ENCODE results near the gene FAM161A.
"Not testable (repeated sequence)": the region's sequence is repeated elsewhere in the genome, so short reads cannot be mapped to it uniquely, and the experiment has no call there.

FAM161A gene

GRCh38 chr2:61797446-61797845 lies 56.4 kb downstream of the FAM161A start:
- not testable (repeated sequence) for H3K4me3 ChIP-seq (ENCODE audit: low read length); H3K27me3 ChIP-seq (ENCODE audit: control insufficient read depth, insufficient read depth, low read length); H3K27ac ChIP-seq (ENCODE audit: low read length); H3K9ac ChIP-seq (ENCODE audit: low read length); H3K9me3 ChIP-seq (ENCODE audit: control insufficient read depth, low read depth, low read length); H3K4me1 ChIP-seq (ENCODE audit: control insufficient read depth, low read depth, low read length); H3K36me3 ChIP-seq (ENCODE audit: control insufficient read depth, low read depth, low read length)

- H3K4me1 ChIP-seq (ENCODE audit: control insufficient read depth, low read depth, low read length): no peaks in the 10 kb centered on the region
- H3K27me3 ChIP-seq (ENCODE audit: control insufficient read depth, insufficient read depth, low read length): no peaks in the 10 kb centered on the region
- H3K27ac ChIP-seq (ENCODE audit: low read length): no peak overlapping the region
- H3K36me3 ChIP-seq (ENCODE audit: control insufficient read depth, low read depth, low read length): no peaks in the 10 kb centered on the region
- no peaks in the 10 kb centered on the region for H3K9me3 ChIP-seq (ENCODE audit: control insufficient read depth, low read depth, low read length)
- no peak overlapping the region for H3K9ac ChIP-seq (ENCODE audit: low read length)
- no peak overlapping the region for H3K4me3 ChIP-seq (ENCODE audit: low read length)
Measured at GRCh38 chr2:61795408-61795807, 58.5 kb downstream of the FAM161A start.

GRCh38 chr2:61793389-61793836 lies 60.4 kb downstream of the FAM161A start:
- no peaks in the 10 kb centered on the region for H3K9me3 ChIP-seq (ENCODE audit: control insufficient read depth, low read depth, low read length)
- no peak overlapping the region for H3K9ac ChIP-seq (ENCODE audit: low read length)
- no peaks in the 10 kb centered on the region for H3K4me1 ChIP-seq (ENCODE audit: control insufficient read depth, low read depth, low read length)
- no peak overlapping the region for H3K27ac ChIP-seq (ENCODE audit: low read length)
- H3K36me3 ChIP-seq (ENCODE audit: control insufficient read depth, low read depth, low read length): no peaks in the 10 kb centered on the region
- H3K27me3 ChIP-seq (ENCODE audit: control insufficient read depth, insufficient read depth, low read length): no peaks in the 10 kb centered on the region
- peak overlapping the region; percentile 65 for H3K4me3 ChIP-seq (ENCODE audit: low read length)

GRCh38 chr2:61792355-61792890 lies 61.4 kb downstream of the FAM161A start:
- Histone ChIP-seq H3K36me3 (ENCODE audit: control insufficient read depth, low read depth, low read length) (no peaks in the 10 kb centered on the region), H3K27ac (ENCODE audit: low read length) (no peak overlapping the region), H3K9ac (ENCODE audit: low read length) (no peak overlapping the region), H3K4me3 (ENCODE audit: low read length) (no peak overlapping the region), H3K9me3 (ENCODE audit: control insufficient read depth, low read depth, low read length) (no peaks in the 10 kb centered on the region), H3K4me1 (ENCODE audit: control insufficient read depth, low read depth, low read length) (no peaks in the 10 kb centered on the region), H3K27me3 (ENCODE audit: control insufficient read depth, insufficient read depth, low read length) (no peaks in the 10 kb centered on the region)

GRCh38 chr2:61789807-61790602 lies 63.9 kb downstream of the FAM161A start:
- Histone ChIP-seq H3K27me3 (ENCODE audit: control insufficient read depth, insufficient read depth, low read length) (no peaks in the 10 kb centered on the region), H3K27ac (ENCODE audit: low read length) (no peak overlapping the region), H3K36me3 (ENCODE audit: control insufficient read depth, low read depth, low read length) (no peaks in the 10 kb centered on the region), H3K9me3 (ENCODE audit: control insufficient read depth, low read depth, low read length) (no peaks in the 10 kb centered on the region), H3K4me1 (ENCODE audit: control insufficient read depth, low read depth, low read length) (no peaks in the 10 kb centered on the region), H3K9ac (ENCODE audit: low read length) (no peak overlapping the region), H3K4me3 (ENCODE audit: low read length) (no peak overlapping the region)

GRCh38 chr2:61787941-61788563 lies 65.8 kb downstream of the FAM161A start:
- H3K4me1 ChIP-seq (ENCODE audit: control insufficient read depth, low read depth, low read length): no peaks in the 10 kb centered on the region
- no peak overlapping the region for H3K9ac ChIP-seq (ENCODE audit: low read length)
- no peaks in the 10 kb centered on the region for H3K9me3 ChIP-seq (ENCODE audit: control insufficient read depth, low read depth, low read length)
- H3K36me3 ChIP-seq (ENCODE audit: control insufficient read depth, low read depth, low read length): no peaks in the 10 kb centered on the region
- no peak overlapping the region for H3K4me3 ChIP-seq (ENCODE audit: low read length)
- H3K27me3 ChIP-seq (ENCODE audit: control insufficient read depth, insufficient read depth, low read length): no peaks in the 10 kb centered on the region
- H3K27ac ChIP-seq (ENCODE audit: low read length): no peak overlapping the region

GRCh38 chr2:61786876-61787275 lies 67.0 kb downstream of the FAM161A start:
- no peaks in the 10 kb centered on the region for H3K36me3 ChIP-seq (ENCODE audit: control insufficient read depth, low read depth, low read length)
- H3K27ac ChIP-seq (ENCODE audit: low read length): no peak overlapping the region
- no peak overlapping the region for H3K9ac ChIP-seq (ENCODE audit: low read length)
- H3K27me3 ChIP-seq (ENCODE audit: control insufficient read depth, insufficient read depth, low read length): no peaks in the 10 kb centered on the region
- no peaks in the 10 kb centered on the region for H3K4me1 ChIP-seq (ENCODE audit: control insufficient read depth, low read depth, low read length)
- no peaks in the 10 kb centered on the region for H3K9me3 ChIP-seq (ENCODE audit: control insufficient read depth, low read depth, low read length)
- H3K4me3 ChIP-seq (ENCODE audit: low read length): no peak overlapping the region

GRCh38 chr2:61785583-61785982 lies 68.3 kb downstream of the FAM161A start:
- Histone ChIP-seq H3K9ac (ENCODE audit: low read length) (no peak overlapping the region), H3K36me3 (ENCODE audit: control insufficient read depth, low read depth, low read length) (no peaks in the 10 kb centered on the region), H3K9me3 (ENCODE audit: control insufficient read depth, low read depth, low read length) (no peaks in the 10 kb centered on the region), H3K4me1 (ENCODE audit: control insufficient read depth, low read depth, low read length) (no peaks in the 10 kb centered on the region), H3K4me3 (ENCODE audit: low read length) (no peak overlapping the region), H3K27ac (ENCODE audit: low read length) (no peak overlapping the region), H3K27me3 (ENCODE audit: control insufficient read depth, insufficient read depth, low read length) (no peaks in the 10 kb centered on the region)

- no peak overlapping the region for H3K27ac ChIP-seq (ENCODE audit: low read length)
- H3K4me1 ChIP-seq (ENCODE audit: control insufficient read depth, low read depth, low read length): no peaks in the 10 kb centered on the region
- H3K4me3 ChIP-seq (ENCODE audit: low read length): no peak overlapping the region
- H3K9me3 ChIP-seq (ENCODE audit: control insufficient read depth, low read depth, low read length): no peaks in the 10 kb centered on the region
- H3K36me3 ChIP-seq (ENCODE audit: control insufficient read depth, low read depth, low read length): no peaks in the 10 kb centered on the region
- H3K9ac ChIP-seq (ENCODE audit: low read length): no peak overlapping the region
- no peaks in the 10 kb centered on the region for H3K27me3 ChIP-seq (ENCODE audit: control insufficient read depth, insufficient read depth, low read length)
Measured at GRCh38 chr2:61784643-61785042, 69.2 kb downstream of the FAM161A start.

- Histone ChIP-seq H3K27me3 (ENCODE audit: control insufficient read depth, insufficient read depth, low read length) (no peaks in the 10 kb centered on the region), H3K4me3 (ENCODE audit: low read length) (no peak overlapping the region), H3K9ac (ENCODE audit: low read length) (no peak overlapping the region), H3K9me3 (ENCODE audit: control insufficient read depth, low read depth, low read length) (no peaks in the 10 kb centered on the region), H3K4me1 (ENCODE audit: control insufficient read depth, low read depth, low read length) (no peaks in the 10 kb centered on the region), H3K36me3 (ENCODE audit: control insufficient read depth, low read depth, low read length) (no peaks in the 10 kb centered on the region), H3K27ac (ENCODE audit: low read length) (no peak overlapping the region)
Measured at GRCh38 chr2:61775956-61776570, 77.8 kb downstream of the FAM161A start.

Measured in iPS-18a (cell line).